Measurements from ENCODE around the gene STOX1. TPM values are rescaled to one million over a fixed set of nuclear protein-coding genes. Genes with fewer than 3 reads are reported as not detected.

Gene STOX1
- total and polyA plus RNA-seq, 2 experiments from 2014 or later = 1.6 to 5.5 TPM

DNA sequence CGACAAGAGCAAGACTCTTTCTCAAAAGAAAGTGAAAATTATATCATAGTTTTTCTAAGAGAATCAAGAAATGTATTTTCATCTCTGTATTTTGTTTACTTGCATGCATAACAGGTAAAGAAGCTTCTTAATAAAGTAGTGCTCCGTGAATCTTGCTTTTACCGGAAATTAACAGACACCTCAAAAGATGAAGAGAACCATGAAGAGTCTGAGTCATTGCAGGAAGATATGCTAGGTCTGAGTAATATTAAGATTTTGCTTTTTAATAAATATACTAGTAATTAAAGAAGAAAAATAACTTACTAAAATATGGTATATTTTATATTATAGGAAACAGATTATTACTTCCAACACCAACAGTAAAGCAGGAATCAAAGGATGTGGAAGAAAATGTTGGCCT is 39.5 kb upstream of the STOX1 start:
- H3K4me3 ChIP-seq = no peak overlapping the region
- no peaks in the 10 kb centered on the region for H3K36me3 ChIP-seq (replicated peaks; ENCODE audit: insufficient read depth, low read depth)
- DNase-seq (ENCODE audit: low spot score) = no peak
- no peaks in the 10 kb centered on the region for H3K9me3 ChIP-seq (ENCODE audit: low read depth)
- H3K4me1 ChIP-seq (ENCODE audit: insufficient read depth) = no peaks in the 10 kb centered on the region
- H3K4me2 ChIP-seq = no peak overlapping the region
- H3K27ac ChIP-seq = no peak overlapping the region
- no peak overlapping the region for H2AFZ ChIP-seq
- 100% methylated on average over 3 of the region's 3 CpGs for WGBS (ENCODE audit: low lambda C conversion rate, missing lambda C conversion rate)
- TF ChIP-seq EZH2phosphoT487 (IDR thresholded peaks at IDR 0.05; ENCODE audit: low read depth, severe bottlenecking, unreplicated experiment) = no peak
- no peak for TF ChIP-seq EZH2 (IDR thresholded peaks at IDR 0.05; ENCODE audit: borderline replicate concordance)
- TF ChIP-seq CTCF (IDR thresholded peaks at IDR 0.05; ENCODE audit: poor library complexity) = no peak
- no peaks in the 10 kb centered on the region for H4K20me1 ChIP-seq (ENCODE audit: insufficient read depth, poor library complexity, severe bottlenecking)
- H3K9me2 ChIP-seq (replicated peaks; ENCODE audit: insufficient read depth) = no peaks in the 10 kb centered on the region
- no peaks in the 10 kb centered on the region for H3K79me2 ChIP-seq
- no peaks in the 10 kb centered on the region for H3K27me3 ChIP-seq

DNA sequence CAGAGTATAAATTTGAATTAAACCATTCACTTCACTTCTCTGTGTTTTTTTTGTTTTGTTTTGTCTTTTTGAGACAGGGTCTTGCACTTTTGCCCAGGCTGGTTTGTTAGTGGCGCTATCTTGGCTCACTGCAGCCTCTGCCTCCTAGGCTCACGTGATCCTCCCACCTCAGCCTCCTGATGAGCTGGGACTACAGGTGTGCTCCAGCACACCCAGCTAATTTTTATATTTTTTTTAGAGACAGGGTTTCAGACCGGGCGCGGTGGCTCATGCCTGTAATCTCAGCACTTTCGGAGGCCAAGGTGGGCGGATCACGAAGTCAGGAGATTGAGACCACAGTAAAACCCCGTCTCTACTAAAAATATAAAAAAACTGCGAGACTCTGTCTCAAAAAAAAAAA is 36.9 kb upstream of the STOX1 start:
- Histone ChIP-seq H2AFZ (no peak overlapping the region), H4K20me1 (ENCODE audit: insufficient read depth, poor library complexity, severe bottlenecking) (no peaks in the 10 kb centered on the region), H3K4me1 (ENCODE audit: insufficient read depth) (no peaks in the 10 kb centered on the region), H3K9me3 (ENCODE audit: low read depth) (no peaks in the 10 kb centered on the region), H3K36me3 (replicated peaks; ENCODE audit: insufficient read depth, low read depth) (no peaks in the 10 kb centered on the region), H3K27ac (no peak overlapping the region), H3K9me2 (replicated peaks; ENCODE audit: insufficient read depth) (no peaks in the 10 kb centered on the region), H3K4me3 (no peak overlapping the region), H3K4me2 (no peak overlapping the region), H3K79me2 (no peaks in the 10 kb centered on the region), H3K27me3 (no peaks in the 10 kb centered on the region)
- TF ChIP-seq EZH2phosphoT487 (IDR thresholded peaks at IDR 0.05; ENCODE audit: low read depth, severe bottlenecking, unreplicated experiment) (no peak), CTCF (IDR thresholded peaks at IDR 0.05; ENCODE audit: poor library complexity) (no peak), EZH2 (IDR thresholded peaks at IDR 0.05; ENCODE audit: borderline replicate concordance) (no peak)
- DNase-seq (ENCODE audit: low spot score) = no peak
- WGBS (ENCODE audit: low lambda C conversion rate, missing lambda C conversion rate) = 91% methylated on average over 10 of the region's 10 CpGs

DNA sequence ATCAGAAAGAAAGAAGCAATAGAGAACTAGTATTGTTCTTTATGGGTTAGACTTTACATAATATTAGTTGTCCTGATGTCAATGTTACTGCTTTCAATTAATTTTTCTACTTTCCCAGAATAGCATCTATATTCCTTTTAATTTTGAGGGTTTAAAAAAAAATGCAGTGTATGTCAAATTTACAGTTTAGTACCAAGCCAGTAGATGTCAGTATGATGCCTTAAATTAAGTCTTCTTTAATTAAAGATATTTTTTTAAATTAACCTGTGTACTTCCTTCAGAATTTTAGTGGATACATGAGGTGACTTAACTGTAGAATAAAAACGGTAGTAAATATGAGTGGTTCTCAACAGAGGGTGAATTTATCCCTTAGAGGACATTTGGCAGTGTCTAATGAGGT is 35.2 kb upstream of the STOX1 start:
- WGBS (ENCODE audit: low lambda C conversion rate, missing lambda C conversion rate) = 86% methylated on average over 1 of the region's 1 CpG
- Histone ChIP-seq H3K36me3 (replicated peaks; ENCODE audit: insufficient read depth, low read depth) (no peaks in the 10 kb centered on the region), H3K9me3 (ENCODE audit: low read depth) (no peaks in the 10 kb centered on the region), H4K20me1 (ENCODE audit: insufficient read depth, poor library complexity, severe bottlenecking) (no peaks in the 10 kb centered on the region), H3K4me2 (no peak overlapping the region), H3K9me2 (replicated peaks; ENCODE audit: insufficient read depth) (no peaks in the 10 kb centered on the region), H3K27ac (no peak overlapping the region), H3K4me1 (ENCODE audit: insufficient read depth) (no peaks in the 10 kb centered on the region), H3K79me2 (no peaks in the 10 kb centered on the region), H3K27me3 (no peaks in the 10 kb centered on the region), H3K4me3 (no peak overlapping the region), H2AFZ (no peak overlapping the region)
- TF ChIP-seq CTCF (IDR thresholded peaks at IDR 0.05; ENCODE audit: poor library complexity) = peak; percentile 50
- no peak for TF ChIP-seq EZH2phosphoT487 (IDR thresholded peaks at IDR 0.05; ENCODE audit: low read depth, severe bottlenecking, unreplicated experiment)
- no peak for DNase-seq (ENCODE audit: low spot score)
